HepG2 (cell line): ENCODE data around the gene SYCE3. TPM values are rescaled to one million over a fixed set of nuclear protein-coding genes. Genes with fewer than 3 reads are reported as not detected.

Experiments
- ARID2 ChIP-seq: sonication (generic); formaldehyde crosslinking; IDR thresholded peaks from 2 replicates; pipeline ENCODE4 v1.8.1; 2022; ENCODE audit warnings: mild to moderate bottlenecking, missing genetic modification reagents, borderline replicate concordance
- ATF7-NPFF ChIP-seq: sonication (generic); formaldehyde crosslinking; IDR thresholded peaks from 2 replicates; pipeline ENCODE4 v1.8.1; 2023; ENCODE audit warnings: mild to moderate bottlenecking, low read depth, missing genetic modification reagents, moderate library complexity
- CBFB ChIP-seq: sonication (generic); formaldehyde crosslinking; IDR thresholded peaks from 2 replicates; pipeline ENCODE4 v1.4.0; 2020; ENCODE audit warnings: missing genetic modification reagents
- CC2D1A ChIP-seq: sonication (generic); formaldehyde crosslinking; IDR thresholded peaks from 2 replicates; pipeline ENCODE4 v1.8.1; 2023; ENCODE audit warnings: mild to moderate bottlenecking, missing genetic modification reagents
- HOMEZ ChIP-seq: IDR thresholded peaks from 2 replicates; pipeline ENCODE4 v1.6.1; 2016; ENCODE audit warnings: low read depth
- HOXA7 ChIP-seq: sonication (generic); formaldehyde crosslinking; IDR thresholded peaks from 2 replicates; pipeline ENCODE4 v1.8.1; 2022; ENCODE audit warnings: mild to moderate bottlenecking, missing genetic modification reagents, moderate library complexity
- KDM5B ChIP-seq: sonication (generic); formaldehyde crosslinking; IDR thresholded peaks from 2 replicates; pipeline ENCODE4 v1.4.0; 2020; ENCODE audit warnings: missing genetic modification reagents, mild to moderate bottlenecking, borderline replicate concordance
- KLF16 ChIP-seq, 2 experiments: sonication (generic) in 1 of 2; formaldehyde crosslinking in 1 of 2; IDR thresholded peaks; 2 replicates each; pipeline versions ENCODE4 v1.6.1 to v1.8.0; 2016 to 2023; ENCODE audit warnings: missing genetic modification reagents in 2 of 2, missing compliant biosample characterization in 1 of 2
- MEF2D ChIP-seq: sonication (generic); formaldehyde crosslinking; IDR thresholded peaks from 2 replicates; pipeline ENCODE4 v1.5.1; 2020; ENCODE audit warnings: mild to moderate bottlenecking, missing genetic modification reagents
- NAIF1 ChIP-seq: sonication (generic); formaldehyde crosslinking; IDR thresholded peaks from 2 replicates; pipeline ENCODE4 v1.5.0; 2020; ENCODE audit warnings: mild to moderate bottlenecking, missing genetic modification reagents, borderline replicate concordance
- NFKB2 ChIP-seq: sonication (generic); formaldehyde crosslinking; IDR thresholded peaks from 2 replicates; pipeline ENCODE4 v1.4.0; 2020; ENCODE audit warnings: missing genetic modification reagents, borderline replicate concordance
- PRMT3 ChIP-seq: sonication (generic); formaldehyde crosslinking; IDR thresholded peaks from 2 replicates; pipeline ENCODE4 v1.8.1; 2022; ENCODE audit warnings: low read depth, mild to moderate bottlenecking, moderate library complexity, missing genetic modification reagents, borderline replicate concordance
- SALL1 ChIP-seq: sonication (generic); formaldehyde crosslinking; IDR thresholded peaks from 2 replicates; pipeline ENCODE4 v1.8.0; 2022; ENCODE audit warnings: mild to moderate bottlenecking, missing genetic modification reagents
- SRSF9 ChIP-seq: fragments of 200-400 bp; formaldehyde crosslinking; IDR thresholded peaks from 2 replicates; pipeline ENCODE4 v1.6.1; 2018; ENCODE audit warnings: borderline replicate concordance, mild to moderate bottlenecking, low read depth, low read length; ENCODE audit not compliant: insufficient read depth, poor library complexity, severe bottlenecking
- TBX2 ChIP-seq: sonication (generic); formaldehyde crosslinking; IDR thresholded peaks from 2 replicates; pipeline ENCODE4 v1.5.0; 2020; ENCODE audit warnings: missing genetic modification reagents, mild to moderate bottlenecking, borderline replicate concordance
- YY1 ChIP-seq: IDR thresholded peaks from 2 replicates; pipeline ENCODE4 v1.6.1; 2011; ENCODE audit warnings: low read length, low read depth, moderate library complexity, mild to moderate bottlenecking; ENCODE audit not compliant: insufficient read depth, insufficient replicate concordance
- ZBTB43 ChIP-seq: sonication (generic); formaldehyde crosslinking; conservative IDR thresholded peaks from 2 replicates; pipeline ENCODE4 v1.4.0; 2020; ENCODE audit warnings: missing genetic modification reagents
- ZBTB7B ChIP-seq: sonication (generic); formaldehyde crosslinking; IDR thresholded peaks from 2 replicates; pipeline ENCODE4 v1.4.0; 2020; ENCODE audit warnings: missing genetic modification reagents
- ZIK1 ChIP-seq: sonication (generic); formaldehyde crosslinking; IDR thresholded peaks from 2 replicates; pipeline ENCODE4 v1.5.0; 2020; ENCODE audit warnings: mild to moderate bottlenecking, low read depth, missing genetic modification reagents, borderline replicate concordance
- ZKSCAN5 ChIP-seq: sonication (generic); formaldehyde crosslinking; IDR thresholded peaks from 2 replicates; pipeline ENCODE4 v1.5.1; 2020; ENCODE audit warnings: mild to moderate bottlenecking, missing genetic modification reagents
- ZNF34 ChIP-seq: sonication (generic); formaldehyde crosslinking; IDR thresholded peaks from 2 replicates; pipeline ENCODE4 v1.4.0; 2020; ENCODE audit warnings: mild to moderate bottlenecking, missing genetic modification reagents, borderline replicate concordance
- ZNF569 ChIP-seq: sonication (generic); formaldehyde crosslinking; IDR thresholded peaks from 2 replicates; pipeline ENCODE4 v1.5.0; 2020; ENCODE audit warnings: mild to moderate bottlenecking, missing genetic modification reagents, moderate library complexity, borderline replicate concordance
- polyA plus RNA-seq, 8 experiments: library from polyadenylated mRNA; depleted of rRNA in 3 of 8; stranded (reverse) in 7 of 8; unstranded in 1 of 8; fragments of >200 nt; fragmentation: Illumina TruSeq in 4 of 8; extraction: Trizol in 4 of 8; gene quantifications; 2 replicates each; pipeline versions ENCODE4 v1.2.1 to v1.2.3, GENCODE V29; 2011 to 2016; ENCODE audit warnings: low read depth in 4 of 8, missing spikeins in 1 of 8, mixed read lengths in 1 of 8; ENCODE audit not compliant: insufficient read depth in 1 of 8
- total RNA-seq, 5 experiments: library from RNA; depleted of rRNA; stranded (reverse); fragments of >200 nt; fragmentation: Illumina TruSeq; extraction: Trizol; gene quantifications; 2 replicates each; pipeline ENCODE4 v1.2.3, GENCODE V29; 2016; ENCODE audit warnings: low read depth in 1 of 5
- TF ChIP-seq, protein P1 (sequence below): sonication (generic); formaldehyde crosslinking; conservative IDR thresholded peaks from 2 replicates; pipeline ENCODE4 v1.5.0; 2020; ENCODE audit warnings: missing genetic modification reagents
- TF ChIP-seq, protein P2 (sequence below): sonication (generic); formaldehyde crosslinking; IDR thresholded peaks from 2 replicates; pipeline ENCODE4 v1.4.0; 2020; ENCODE audit warnings: missing genetic modification reagents

SYCE3 gene
- total and polyA plus RNA-seq, 2 of the 13 experiments (the other 11 are each of a cell fraction or from before 2014, with no cell fraction given), result not detected

DNA sequence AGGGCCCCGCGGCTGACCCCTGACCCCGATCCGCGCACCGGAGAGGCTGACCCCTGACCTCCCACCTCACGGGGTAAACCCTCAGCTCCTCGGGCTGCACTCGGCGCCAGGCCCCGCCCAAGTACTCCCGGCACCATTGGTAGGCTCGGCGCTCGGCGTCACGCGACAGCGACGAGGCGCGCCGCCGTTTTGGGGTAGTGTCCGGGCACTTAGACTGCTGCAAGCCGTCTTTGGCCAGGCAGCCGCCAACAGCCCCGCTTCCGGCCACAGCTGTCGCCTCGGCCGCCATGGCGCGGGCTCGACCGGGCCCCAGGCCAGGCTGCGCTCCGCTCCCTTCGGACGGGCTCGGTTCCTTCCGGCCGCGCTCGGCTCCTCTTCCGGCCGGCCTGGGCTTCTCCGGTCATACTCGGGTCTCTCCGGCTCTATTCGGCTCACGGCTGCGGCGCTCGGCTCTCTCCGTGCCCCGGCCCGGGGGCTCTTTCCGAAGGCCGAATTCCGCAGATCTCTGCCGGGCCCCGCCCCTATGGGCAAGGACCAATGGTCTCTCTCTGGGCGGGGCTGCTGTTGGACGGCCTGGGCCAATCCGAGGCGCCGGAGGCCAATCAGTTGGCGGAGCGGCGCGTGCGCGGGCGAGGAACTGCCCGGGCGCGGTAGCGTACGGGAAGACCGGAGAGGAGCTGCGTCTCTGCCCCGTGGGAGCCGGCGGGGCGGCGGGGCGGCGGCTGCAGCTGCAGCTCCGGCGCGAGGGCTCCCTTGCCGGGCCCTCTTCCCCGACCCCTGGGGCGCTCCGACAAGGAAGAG lies 20.0 kb upstream of the SYCE3 start, which contains the start of gene CHKB (continued):
- TF ChIP-seq, protein P1, sequence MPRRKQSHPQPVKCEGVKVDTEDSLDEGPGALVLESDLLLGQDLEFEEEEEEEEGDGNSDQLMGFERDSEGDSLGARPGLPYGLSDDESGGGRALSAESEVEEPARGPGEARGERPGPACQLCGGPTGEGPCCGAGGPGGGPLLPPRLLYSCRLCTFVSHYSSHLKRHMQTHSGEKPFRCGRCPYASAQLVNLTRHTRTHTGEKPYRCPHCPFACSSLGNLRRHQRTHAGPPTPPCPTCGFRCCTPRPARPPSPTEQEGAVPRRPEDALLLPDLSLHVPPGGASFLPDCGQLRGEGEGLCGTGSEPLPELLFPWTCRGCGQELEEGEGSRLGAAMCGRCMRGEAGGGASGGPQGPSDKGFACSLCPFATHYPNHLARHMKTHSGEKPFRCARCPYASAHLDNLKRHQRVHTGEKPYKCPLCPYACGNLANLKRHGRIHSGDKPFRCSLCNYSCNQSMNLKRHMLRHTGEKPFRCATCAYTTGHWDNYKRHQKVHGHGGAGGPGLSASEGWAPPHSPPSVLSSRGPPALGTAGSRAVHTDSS (CRISPR knock-in tag), result no peak
- TF ChIP-seq SRSF9, result no peak
- no peak for TF ChIP-seq MEF2D
- no peak for TF ChIP-seq ZBTB7B (CRISPR knock-in tag)
- TF ChIP-seq CC2D1A (CRISPR knock-in tag), result no peak
- TF ChIP-seq ZNF34 (CRISPR knock-in tag), result no peak
- no peak for TF ChIP-seq ARID2 (CRISPR knock-in tag)
- TF ChIP-seq PRMT3 (CRISPR knock-in tag), result no peak; the same call in 1 of the 2 replicates
- peak; percentile 83 for TF ChIP-seq KDM5B
- peak; percentile 61 for TF ChIP-seq TBX2 (CRISPR knock-in tag)
- no peak for TF ChIP-seq NAIF1 (CRISPR knock-in tag)
- TF ChIP-seq HOMEZ (CRISPR knock-in tag), result no peak
- TF ChIP-seq CBFB (CRISPR knock-in tag), result no peak
- TF ChIP-seq SALL1 (CRISPR knock-in tag), result no peak; the same call in none of the 2 replicates
- peak; percentile 53; the same call in 1 of the 2 replicates for TF ChIP-seq ZBTB43
- peak; percentile 90 for TF ChIP-seq YY1
- no peak for TF ChIP-seq ZIK1 (CRISPR knock-in tag)
- TF ChIP-seq ZNF569 (CRISPR knock-in tag), result no peak
- TF ChIP-seq NFKB2, result peak; percentile 53; the same call in 1 of the 2 replicates
- TF ChIP-seq, protein P2, sequence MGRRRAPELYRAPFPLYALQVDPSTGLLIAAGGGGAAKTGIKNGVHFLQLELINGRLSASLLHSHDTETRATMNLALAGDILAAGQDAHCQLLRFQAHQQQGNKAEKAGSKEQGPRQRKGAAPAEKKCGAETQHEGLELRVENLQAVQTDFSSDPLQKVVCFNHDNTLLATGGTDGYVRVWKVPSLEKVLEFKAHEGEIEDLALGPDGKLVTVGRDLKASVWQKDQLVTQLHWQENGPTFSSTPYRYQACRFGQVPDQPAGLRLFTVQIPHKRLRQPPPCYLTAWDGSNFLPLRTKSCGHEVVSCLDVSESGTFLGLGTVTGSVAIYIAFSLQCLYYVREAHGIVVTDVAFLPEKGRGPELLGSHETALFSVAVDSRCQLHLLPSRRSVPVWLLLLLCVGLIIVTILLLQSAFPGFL (CRISPR knock-in tag), result no peak
- TF ChIP-seq HOXA7 (CRISPR knock-in tag), result no peak
- no peak; a peak in 1 of 4 replicates for TF ChIP-seq KLF16 (CRISPR knock-in tag; IDR thresholded peaks at IDR 0.05)
- no peak for TF ChIP-seq ZKSCAN5 (CRISPR knock-in tag)
- TF ChIP-seq ATF7-NPFF (CRISPR knock-in tag), result no peak
